ENCODE data around the gene ANKFN1. TPM values are rescaled to one million over a fixed set of nuclear protein-coding genes. Genes with fewer than 3 reads are reported as not detected.

The ANKFN1 gene
- total RNA-seq, 1 experiment from 2014 or later: 0.49 TPM

- Mint-ChIP-seq H3K4me1 (ENCODE audit: insufficient read depth, unreplicated experiment) (no peaks in the 10 kb centered on the region), H3K27ac (ENCODE audit: low read depth, unreplicated experiment) (no peak overlapping the region), H3K4me3 (ENCODE audit: unreplicated experiment) (no peak overlapping the region), H3K36me3 (ENCODE audit: insufficient read depth, unreplicated experiment) (no peaks in the 10 kb centered on the region), H3K9me3 (ENCODE audit: unreplicated experiment) (no peaks in the 10 kb centered on the region), H3K27me3 (ENCODE audit: insufficient read depth, unreplicated experiment) (peaks cover 40% of the 10 kb centered on the region)
- POLR2A ChIA-PET: no interaction called here
- DNase-seq (ENCODE audit: unreplicated experiment): no peak
- intact Hi-C loops (cut with micrococcal nuclease): no loop called here
- TF ChIP-seq CTCF (IDR thresholded peaks at IDR 0.05; ENCODE audit: unreplicated experiment): no peak
- BruUV-seq (replicated peaks): no TSS peak
- CTCF ChIA-PET: no interaction called here
Observed at GRCh38 chr17:56536766-56537165, 383.5 kb downstream of the ANKFN1 start.

- Mint-ChIP-seq H3K36me3 (ENCODE audit: insufficient read depth, unreplicated experiment) (no peaks in the 10 kb centered on the region), H3K27ac (ENCODE audit: low read depth, unreplicated experiment) (no peak overlapping the region), H3K4me1 (ENCODE audit: insufficient read depth, unreplicated experiment) (no peaks in the 10 kb centered on the region), H3K27me3 (ENCODE audit: insufficient read depth, unreplicated experiment) (peaks cover under 1% of the 10 kb centered on the region), H3K9me3 (ENCODE audit: unreplicated experiment) (no peaks in the 10 kb centered on the region), H3K4me3 (ENCODE audit: unreplicated experiment) (no peak overlapping the region)
- no peak for DNase-seq (ENCODE audit: unreplicated experiment)
- no TSS peak for BruUV-seq (replicated peaks)
- ChIA-PET POLR2A (no interaction called here), CTCF (no interaction called here)
- TF ChIP-seq CTCF (IDR thresholded peaks at IDR 0.05; ENCODE audit: unreplicated experiment): no peak
- intact Hi-C loops (cut with micrococcal nuclease): no loop called here
Observed at GRCh38 chr17:56540836-56541235, 387.6 kb downstream of the ANKFN1 start.

DNA sequence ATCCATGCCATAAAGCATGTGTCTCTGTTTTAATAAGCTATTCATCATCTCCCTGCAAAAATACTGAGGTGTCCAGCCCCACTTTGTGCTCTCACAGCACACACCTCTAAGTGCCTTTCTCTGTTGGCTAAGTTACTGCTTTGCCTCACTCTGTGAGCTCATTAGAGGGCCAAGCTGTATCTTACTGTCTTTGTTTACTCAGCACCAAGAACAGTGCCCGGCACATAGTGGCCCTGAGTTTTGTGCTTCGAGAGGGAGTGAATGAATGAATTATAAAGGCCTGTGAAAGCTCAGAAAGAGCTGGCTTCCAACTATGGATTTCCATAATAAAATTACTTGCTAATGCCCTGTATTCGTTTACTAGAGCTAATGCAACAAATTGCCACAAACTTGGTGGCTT is 390.0 kb downstream of the ANKFN1 start:
- POLR2A ChIA-PET: no interaction called here
- CTCF ChIA-PET: interaction anchor here (0.6 to 1.0 kb wide), 2 partner anchors 10 to 11 kb away, joined by 3 to 4 read pairs; no protein-coding TSS in a partner anchor
- H3K27ac Mint-ChIP-seq (ENCODE audit: low read depth, unreplicated experiment): no peak overlapping the region
- intact Hi-C loops (cut with micrococcal nuclease): no loop called here
- no peaks in the 10 kb centered on the region for H3K4me1 Mint-ChIP-seq (ENCODE audit: insufficient read depth, unreplicated experiment)
- no peak overlapping the region for H3K4me3 Mint-ChIP-seq (ENCODE audit: unreplicated experiment)
- no peaks in the 10 kb centered on the region for H3K36me3 Mint-ChIP-seq (ENCODE audit: insufficient read depth, unreplicated experiment)
- BruUV-seq (replicated peaks): no TSS peak
- no peak for TF ChIP-seq CTCF (IDR thresholded peaks at IDR 0.05; ENCODE audit: unreplicated experiment)
- H3K9me3 Mint-ChIP-seq (ENCODE audit: unreplicated experiment): no peaks in the 10 kb centered on the region
- DNase-seq (ENCODE audit: unreplicated experiment): no peak
- H3K27me3 Mint-ChIP-seq (ENCODE audit: insufficient read depth, unreplicated experiment): no peaks in the 10 kb centered on the region

- DNase-seq (ENCODE audit: unreplicated experiment): no peak
- Mint-ChIP-seq H3K36me3 (ENCODE audit: insufficient read depth, unreplicated experiment) (no peaks in the 10 kb centered on the region), H3K9me3 (ENCODE audit: unreplicated experiment) (no peaks in the 10 kb centered on the region), H3K4me3 (ENCODE audit: unreplicated experiment) (no peak overlapping the region), H3K27ac (ENCODE audit: low read depth, unreplicated experiment) (no peak overlapping the region), H3K4me1 (ENCODE audit: insufficient read depth, unreplicated experiment) (no peaks in the 10 kb centered on the region), H3K27me3 (ENCODE audit: insufficient read depth, unreplicated experiment) (no peaks in the 10 kb centered on the region)
- no peak for TF ChIP-seq CTCF (IDR thresholded peaks at IDR 0.05; ENCODE audit: unreplicated experiment)
- BruUV-seq (replicated peaks): no TSS peak
- ChIA-PET CTCF (interaction anchor here (0.5 kb wide), 1 partner anchor 938 kb away, joined by 3 read pairs; no protein-coding TSS in a partner anchor), POLR2A (no interaction called here)
- intact Hi-C loops (cut with micrococcal nuclease): no loop called here
Observed at GRCh38 chr17:56545106-56545505, 391.8 kb downstream of the ANKFN1 start.

Data from MCF 10A (cell line).